H9 (cell line): ENCODE data around the gene DNAJB2. TPM values are rescaled to one million over a fixed set of nuclear protein-coding genes. Genes with fewer than 3 reads are reported as not detected.

Experiments
- DNase-seq: peaks from one replicate; pipeline ENCODE4 v3.0.0-alpha.2; 2017
- H2AFZ ChIP-seq: one replicate; pipeline ENCODE4 v1.6.1; 2013; ENCODE audit warnings: mild to moderate bottlenecking, low read length, control low read depth, moderate library complexity
- H2AK5ac ChIP-seq: 2 replicates; pipeline ENCODE4 v1.6.1; 2013; ENCODE audit warnings: low read length, control low read depth, mixed read lengths; ENCODE audit not compliant: insufficient read length
- H2BK120ac ChIP-seq: one replicate; pipeline ENCODE4 v1.6.1; 2013; ENCODE audit warnings: low read depth, mild to moderate bottlenecking, low read length, control low read depth, inconsistent platforms; ENCODE audit not compliant: poor library complexity, severe bottlenecking
- H2BK12ac ChIP-seq: 2 replicates; pipeline ENCODE4 v1.6.1; 2013; ENCODE audit warnings: low read length, control low read depth, mixed read lengths, low read depth; ENCODE audit not compliant: insufficient read length
- H2BK15ac ChIP-seq: 2 replicates; pipeline ENCODE4 v1.6.1; 2013; ENCODE audit warnings: low read depth, low read length, control low read depth
- H2BK20ac ChIP-seq: one replicate; pipeline ENCODE4 v1.6.1; 2013; ENCODE audit warnings: low read depth, mild to moderate bottlenecking, low read length, control low read depth, inconsistent platforms; ENCODE audit not compliant: poor library complexity, severe bottlenecking
- H2BK5ac ChIP-seq: 2 replicates; pipeline ENCODE4 v1.6.1; 2013; ENCODE audit warnings: low read length, control low read depth, mixed read lengths; ENCODE audit not compliant: insufficient read length
- H3K14ac ChIP-seq: 2 replicates; pipeline ENCODE4 v1.6.1; 2013; ENCODE audit warnings: low read length, control low read depth; ENCODE audit not compliant: insufficient read depth
- H3K18ac ChIP-seq: 2 replicates; pipeline ENCODE4 v1.6.1; 2013; ENCODE audit warnings: low read depth, mild to moderate bottlenecking, mixed read lengths, low read length, control low read depth; ENCODE audit not compliant: insufficient read length
- H3K23ac ChIP-seq: 2 replicates; pipeline ENCODE4 v1.6.1; 2013; ENCODE audit warnings: low read length, control low read depth, mixed read lengths, low read depth; ENCODE audit not compliant: insufficient read length
- H3K23me2 ChIP-seq: 2 replicates; pipeline ENCODE4 v1.6.1; 2013; ENCODE audit warnings: low read depth, mild to moderate bottlenecking, mixed read lengths, low read length, control low read depth; ENCODE audit not compliant: insufficient read length, poor library complexity, severe bottlenecking
- H3K27ac ChIP-seq: 2 replicates; pipeline ENCODE4 v1.5.1; 2013; ENCODE audit warnings: low read length, control low read depth, mixed read lengths, low read depth; ENCODE audit not compliant: insufficient read length
- H3K27me3 ChIP-seq: 2 replicates; pipeline ENCODE4 v1.6.1; 2013; ENCODE audit warnings: low read length, control low read depth, inconsistent platforms; ENCODE audit not compliant: insufficient read depth
- H3K4ac ChIP-seq: 2 replicates; pipeline ENCODE4 v1.6.1; 2013; ENCODE audit warnings: low read depth, mild to moderate bottlenecking, control low read depth, inconsistent platforms, low read length, moderate library complexity
- H3K4me1 ChIP-seq: 2 replicates; pipeline ENCODE4 v1.6.1; 2013; ENCODE audit warnings: low read length, control low read depth, inconsistent platforms; ENCODE audit not compliant: insufficient read depth
- H3K4me2 ChIP-seq: 2 replicates; pipeline ENCODE4 v1.6.1; 2013; ENCODE audit warnings: low read length, control low read depth, mixed read lengths; ENCODE audit not compliant: insufficient read length, insufficient read depth
- H3K56ac ChIP-seq: 2 replicates; pipeline ENCODE4 v1.6.1; 2013; ENCODE audit warnings: low read depth, mild to moderate bottlenecking, mixed read lengths, low read length, control low read depth; ENCODE audit not compliant: insufficient read length
- H3K79me1 ChIP-seq: 2 replicates; pipeline ENCODE4 v1.6.1; 2013; ENCODE audit warnings: low read depth, mild to moderate bottlenecking, moderate library complexity, low read length, control low read depth, inconsistent platforms; ENCODE audit not compliant: insufficient read depth, poor library complexity, severe bottlenecking
- H3K79me2 ChIP-seq: 2 replicates; pipeline ENCODE4 v1.6.1; 2013; ENCODE audit warnings: low read length, control low read depth, inconsistent platforms; ENCODE audit not compliant: insufficient read depth
- H3K9ac ChIP-seq: 2 replicates; pipeline ENCODE4 v1.6.1; 2013; ENCODE audit warnings: low read length, control low read depth, mixed read lengths; ENCODE audit not compliant: insufficient read length; ENCODE audit errors: extremely low read depth
- H3K9me3 ChIP-seq: one replicate; pipeline ENCODE4 v1.6.1; 2013; ENCODE audit warnings: low read depth, low read length, inconsistent platforms; ENCODE audit not compliant: control insufficient read depth
- H3T11ph ChIP-seq: one replicate; pipeline ENCODE4 v1.6.1; 2013; ENCODE audit warnings: mild to moderate bottlenecking, low read length, control low read depth, inconsistent platforms
- H4K20me1 ChIP-seq: one replicate; pipeline ENCODE4 v1.6.1; 2013; ENCODE audit not compliant: control insufficient read depth, insufficient read length, insufficient read depth
- H4K5ac ChIP-seq: 2 replicates; pipeline ENCODE4 v1.6.1; 2013; ENCODE audit warnings: low read depth, mild to moderate bottlenecking, mixed read lengths, low read length, control low read depth; ENCODE audit not compliant: insufficient read length
- H4K8ac ChIP-seq: replicated peaks from 2 replicates; pipeline ENCODE4 v1.6.1; 2013; ENCODE audit warnings: low read length, control low read depth, mixed read lengths, low read depth; ENCODE audit not compliant: insufficient read length
- H4K91ac ChIP-seq: 2 replicates; pipeline ENCODE4 v1.6.1; 2013; ENCODE audit warnings: low read depth, mild to moderate bottlenecking, moderate library complexity, mixed read lengths, low read length, control low read depth; ENCODE audit not compliant: insufficient read length
- H3K27ac Mint-ChIP-seq, 3 experiments: 2 replicates in 2 of 3; 3 replicates in 1 of 3; pipeline ENCODE4 v1.8.0; 2020 to 2021; ENCODE audit warnings: mixed read lengths in 3 of 3, mild to moderate bottlenecking in 1 of 3, moderate library complexity in 1 of 3
- H3K27me3 Mint-ChIP-seq: 2 replicates; pipeline ENCODE4 v1.8.0; 2021; ENCODE audit warnings: low read depth, mild to moderate bottlenecking, moderate library complexity, mixed read lengths
- H3K36me3 Mint-ChIP-seq, 3 experiments: 2 replicates in 2 of 3; 3 replicates in 1 of 3; pipeline ENCODE4 v1.8.0; 2020 to 2021; ENCODE audit warnings: low read depth in 3 of 3, mixed read lengths in 3 of 3; ENCODE audit not compliant: insufficient read depth in 1 of 3
- H3K4me1 Mint-ChIP-seq, 2 experiments: 2 replicates each; pipeline ENCODE4 v1.8.0; 2020; ENCODE audit warnings: mixed read lengths in 2 of 2
- H3K4me3 Mint-ChIP-seq, 2 experiments: 2 replicates in 1 of 2; 3 replicates in 1 of 2; pipeline ENCODE4 v1.8.0; 2020 to 2021; ENCODE audit warnings: mild to moderate bottlenecking in 2 of 2, mixed read lengths in 2 of 2, moderate library complexity in 1 of 2
- H3K9me3 Mint-ChIP-seq, 2 experiments: 2 replicates in 1 of 2; 3 replicates in 1 of 2; pipeline ENCODE4 v1.8.0; 2020; ENCODE audit warnings: mild to moderate bottlenecking in 2 of 2, mixed read lengths in 2 of 2, moderate library complexity in 1 of 2
- CTCF ChIP-seq: fragments of 200-600 bp; sonication (generic); conservative IDR thresholded peaks from 3 replicates; pipeline ENCODE4 v1.8.0; 2021; ENCODE audit warnings: antibody characterized with exemption, mild to moderate bottlenecking
- WGBS: extraction: QIAGEN DNeasy Blood & Tissue Kit; methylation state at CpG from one replicate; pipeline ENCODE4 v1.1.7; 2013; ENCODE audit warnings: missing lambda C conversion rate, low lambda C conversion rate, mixed read lengths; ENCODE audit not compliant: insufficient read length; ENCODE audit errors: extremely low coverage; 5-methylcytosine and 5-hydroxymethylcytosine counted together
- total RNA-seq: library from RNA; stranded (reverse); gene quantifications from 2 replicates; pipeline ENCODE4 v1.2.1, GENCODE V29; 2021

The DNAJB2 gene
- total RNA-seq, 1 experiment from 2014 or later, result 34.1 TPM

DNA sequence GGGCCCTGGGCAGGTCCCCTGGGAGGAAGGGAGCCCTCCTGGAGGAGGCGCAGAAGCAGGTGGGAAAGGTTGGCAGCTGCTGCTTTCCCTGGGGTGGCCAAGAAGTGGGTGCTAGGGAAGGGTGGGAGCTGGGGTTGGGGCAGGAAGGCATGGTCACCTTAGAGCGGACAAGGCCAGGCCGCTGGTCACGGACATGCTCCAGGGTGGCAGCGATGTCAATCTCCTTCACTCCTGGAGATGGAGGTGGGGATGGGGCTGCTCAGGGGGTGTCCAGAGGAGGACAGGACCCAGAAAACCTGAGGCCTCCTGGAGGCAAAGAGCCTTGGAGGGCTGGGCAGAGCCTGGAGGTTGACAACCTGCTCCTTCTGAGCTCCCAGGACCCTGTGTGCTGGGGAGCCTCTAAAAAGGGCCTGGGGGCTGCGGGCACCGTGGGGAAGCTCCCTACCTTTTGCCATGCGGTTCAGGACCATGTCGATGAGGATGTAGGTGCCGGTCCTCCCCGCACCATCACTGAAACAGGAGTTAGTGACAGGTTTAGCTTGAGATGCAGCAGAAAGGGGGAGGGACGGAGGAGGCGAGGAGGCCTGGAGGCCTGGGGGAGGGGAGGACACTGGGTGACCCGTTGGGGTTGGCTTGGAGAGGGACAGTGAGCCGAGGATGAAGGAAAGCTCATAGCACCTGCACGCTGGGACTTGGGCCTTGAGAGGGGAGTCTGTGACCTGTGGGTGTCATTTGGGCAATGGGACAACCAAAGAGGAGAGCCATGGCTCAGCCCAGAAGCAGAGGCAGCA is 11.4 kb downstream of the DNAJB2 start:
- Histone ChIP-seq H2BK12ac (no peak overlapping the region), H3K18ac (no peak overlapping the region), H2BK5ac (no peak overlapping the region), H3T11ph (no peak overlapping the region), H3K23ac (no peak overlapping the region), H2BK120ac (no peak overlapping the region), H2AK5ac (no peak overlapping the region), H3K79me1 (no peaks in the 10 kb centered on the region), H4K5ac (no peak overlapping the region), H4K91ac (no peak overlapping the region), H3K79me2 (no peaks in the 10 kb centered on the region), H3K56ac (no peak overlapping the region), H2AFZ (no peak overlapping the region), H3K14ac (no peak overlapping the region), H3K4ac (no peak overlapping the region), H3K27ac (no peak overlapping the region), H3K4me2 (no peak overlapping the region), H3K4me1 (no peaks in the 10 kb centered on the region; the same call in 1 of the 2 replicates), H3K23me2 (peaks cover 6% of the 10 kb centered on the region), H2BK20ac (no peak overlapping the region), H4K20me1 (no peaks in the 10 kb centered on the region), H4K8ac (no peak overlapping the region), H3K27me3 (no peaks in the 10 kb centered on the region; the same call in 1 of the 2 replicates), H3K9me3 (no peaks in the 10 kb centered on the region), H2BK15ac (no peak overlapping the region), H3K9ac (no peak overlapping the region)
- Mint-ChIP-seq H3K4me3 (no peak overlapping the region), H3K36me3 (peaks cover 0 to 2% (median 1%) of the 10 kb centered on the region in 3 experiments; a peak in 3 of 7 replicates), H3K27ac (no peak overlapping the region), H3K27me3 (peaks cover 33% of the 10 kb centered on the region), H3K4me1 (peaks cover 17 to 19% of the 10 kb centered on the region in 2 experiments), H3K9me3 (peaks cover 2 to 4% of the 10 kb centered on the region in 2 experiments; a peak in 3 of 5 replicates)
- no CpG with 5 or more reads among the region's 16 CpGs for WGBS
- no peak for DNase-seq
- no peak for TF ChIP-seq CTCF
